HTR-8/SVneo (cell line): ENCODE data around the gene VILL.
"Not testable (repeated sequence)": the region's sequence is repeated elsewhere in the genome, so short reads cannot be mapped to it uniquely, and the experiment has no call there.

Experiments
- DNase-seq: peaks from one replicate; pipeline ENCODE4 v3.0.0; 2011; ENCODE audit warnings: low spot score, mixed read lengths; ENCODE audit not compliant: insufficient read length
- FAIRE-seq: peaks from 2 replicates; lab custom pipeline; 2011; peaks lifted over from hg19 to GRCh38; lab: Jason Lieb, UNC

The VILL gene

DNA sequence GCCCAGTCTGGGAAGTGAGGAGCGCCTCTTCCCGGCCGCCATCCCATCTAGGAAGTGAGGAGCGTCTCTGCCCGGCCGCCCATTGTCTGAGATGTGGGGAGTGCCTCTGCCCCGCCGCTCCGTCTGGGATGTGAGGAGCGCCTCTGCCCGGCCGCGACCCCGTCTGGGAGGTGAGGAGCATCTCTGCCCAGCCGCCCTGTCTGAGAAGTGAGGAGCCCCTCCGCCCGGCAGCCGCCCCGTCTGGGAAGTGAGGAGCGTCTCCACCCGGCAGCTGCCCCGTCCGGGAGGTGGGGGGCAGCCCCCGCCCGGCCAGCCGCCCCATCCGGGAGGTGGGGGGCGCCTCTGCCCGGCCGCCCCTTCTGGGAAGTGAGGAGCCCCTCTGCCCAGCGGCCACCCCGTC lies 62.7 kb downstream of the VILL start:
- FAIRE-seq, DNase-seq: not testable (repeated sequence)

- not testable (repeated sequence) for DNase-seq, FAIRE-seq
These were observed 63.4 kb downstream of the VILL start for GRCh38 chr3:38053813-38054498.

- FAIRE-seq (no peak), DNase-seq (no peak)
These were observed 64.0 kb downstream of the VILL start for GRCh38 chr3:38054499-38055001.
